ENCODE results near the gene CFAP299.
"Not testable (repeated sequence)": the region's sequence is repeated elsewhere in the genome, so short reads cannot be mapped to it uniquely, and the experiment has no call there.

Gene CFAP299

GRCh38 chr4:80331693-80332092 is 3.8 kb upstream of the CFAP299 start:
- no peak for DNase-seq (ENCODE audit: low spot score)

GRCh38 chr4:80333121-80333520 is 2.4 kb upstream of the CFAP299 start:
- DNase-seq (ENCODE audit: low spot score) = no peak

DNA sequence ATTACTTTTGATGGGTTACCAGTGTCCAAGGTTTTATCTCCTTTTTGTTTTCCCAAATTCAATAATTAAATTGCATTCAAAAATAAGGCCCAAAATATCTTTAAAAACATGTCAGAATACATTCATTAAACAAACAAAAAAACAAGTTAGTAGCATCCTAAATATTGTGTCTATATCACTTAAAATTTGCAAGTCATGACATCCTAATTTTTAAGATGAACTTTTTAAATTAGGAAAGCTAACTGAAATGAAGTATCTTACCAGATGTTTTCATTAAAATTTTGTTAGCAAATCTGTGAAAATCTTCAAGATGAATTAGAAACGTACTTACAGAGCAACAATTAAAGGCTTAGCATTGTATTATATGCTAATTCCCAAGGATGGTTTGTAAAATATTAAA is 962 bp upstream of the CFAP299 start:
- no peak for DNase-seq (ENCODE audit: low spot score)

- DNase-seq (ENCODE audit: low spot score) = no peak
Observed at GRCh38 chr4:80335226-80335553, 340 bp upstream of the CFAP299 start.

DNA sequence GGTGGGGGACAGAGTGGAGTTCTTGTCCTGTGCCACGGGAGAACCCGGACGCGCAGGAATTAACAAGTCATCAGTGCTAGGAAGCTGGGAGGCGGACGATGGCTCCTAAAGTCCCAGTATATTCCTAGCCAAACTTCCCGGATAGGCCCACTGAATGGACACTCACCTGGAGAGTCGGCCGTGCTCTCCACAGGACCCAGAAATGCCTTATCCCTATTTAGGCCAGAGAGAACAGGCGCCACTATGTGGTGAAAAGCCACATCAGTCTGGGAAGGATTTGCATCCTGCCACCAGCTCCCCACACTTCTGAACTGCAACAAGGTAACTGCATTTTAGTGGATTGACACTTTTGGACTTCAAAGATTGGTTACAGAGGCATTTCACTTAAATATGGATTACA is 1.1 kb downstream of the CFAP299 start:
- DNase-seq (ENCODE audit: low spot score) = no peak

DNA sequence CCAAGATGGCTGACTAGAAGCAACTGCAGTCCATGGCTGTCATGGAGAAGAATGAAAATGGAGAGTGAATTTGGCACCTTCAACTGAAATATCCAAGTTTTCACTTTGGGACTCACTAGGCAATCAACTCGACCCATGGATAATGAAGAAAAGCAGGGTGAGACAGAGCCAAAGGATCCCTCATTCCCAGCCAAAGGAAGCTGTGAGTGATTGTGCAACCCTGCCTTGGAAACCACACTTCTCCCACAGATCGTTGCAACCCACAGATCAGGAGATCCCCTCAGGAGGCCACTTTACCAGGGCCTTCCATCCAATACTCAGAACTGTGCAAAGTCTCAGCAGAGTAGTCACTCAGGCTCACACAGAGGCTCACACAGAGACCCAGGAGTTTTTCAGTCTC is 4.5 kb downstream of the CFAP299 start:
- no peak for DNase-seq (ENCODE audit: low spot score)

DNA sequence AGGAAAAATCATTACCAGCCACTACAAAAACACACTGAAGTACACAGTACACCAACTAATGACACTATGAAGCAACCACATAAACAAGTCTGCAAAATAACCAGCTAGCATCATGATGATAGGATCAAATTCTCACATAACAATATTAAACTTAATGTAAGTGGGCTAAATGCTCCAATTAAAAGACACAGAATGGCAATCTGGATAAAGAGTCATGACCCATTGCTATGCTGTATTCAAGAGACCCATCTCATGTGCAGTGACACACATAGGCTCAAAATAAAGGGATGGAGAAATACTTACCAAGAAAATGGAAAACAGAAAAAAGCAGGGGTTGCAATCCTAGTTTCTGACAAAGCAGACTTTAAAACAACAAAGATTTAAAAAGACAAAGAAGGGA is 7.2 kb downstream of the CFAP299 start:
- DNase-seq (ENCODE audit: low spot score) = not testable (repeated sequence)

- DNase-seq (ENCODE audit: low spot score) = no peak
Observed at GRCh38 chr4:80343887-80344286, 8.4 kb downstream of the CFAP299 start.

GRCh38 chr4:80360084-80360483 is 24.6 kb downstream of the CFAP299 start:
- DNase-seq (ENCODE audit: low spot score) = no peak

DNA sequence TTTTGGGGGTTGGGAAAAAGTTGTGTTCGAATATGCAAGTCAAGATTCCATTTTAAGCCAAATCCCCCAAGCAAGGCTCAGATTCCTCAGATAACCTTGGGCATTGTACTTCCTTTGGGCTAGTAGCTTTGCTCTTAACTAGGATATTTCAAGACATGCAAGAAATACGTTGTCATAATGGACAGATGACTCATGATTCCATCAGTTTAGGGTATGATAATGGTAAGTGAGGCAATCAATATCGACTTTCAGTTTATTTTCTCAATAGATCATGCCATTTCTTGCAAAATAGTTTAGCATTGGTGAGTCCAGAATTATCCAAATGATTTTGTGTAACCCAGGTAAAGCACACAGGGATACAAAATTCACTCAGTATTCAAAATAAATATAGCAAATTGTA is 25.4 kb downstream of the CFAP299 start:
- no peak for DNase-seq (ENCODE audit: low spot score)

DNA sequence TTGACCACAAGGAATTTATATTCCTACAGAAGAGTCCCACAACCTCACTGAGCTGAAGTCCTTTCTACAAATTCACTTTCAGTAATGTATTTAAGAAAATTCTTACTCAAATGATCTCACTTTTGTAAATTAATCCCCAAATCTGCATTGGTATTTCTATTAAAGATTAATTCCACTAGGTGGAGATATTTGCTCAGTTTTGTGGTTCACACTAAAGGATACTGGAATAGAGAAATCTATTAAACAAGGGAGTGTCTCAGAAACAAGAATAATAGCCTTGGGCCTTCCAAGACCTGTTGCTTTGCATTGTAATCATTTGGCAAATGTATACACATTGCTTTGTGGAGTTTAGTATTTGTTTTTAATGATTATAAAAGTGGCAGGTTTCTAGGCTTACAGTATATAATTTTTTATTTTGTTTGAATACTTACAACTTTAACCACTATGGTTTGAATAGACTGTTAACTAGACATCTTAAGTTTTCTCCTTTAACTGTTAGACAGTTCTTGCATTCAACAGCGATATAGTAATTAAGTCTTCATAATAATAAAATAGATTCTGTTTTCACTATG is 25.9 kb downstream of the CFAP299 start:
- DNase-seq (ENCODE audit: low spot score) = peak; percentile 28

DNA sequence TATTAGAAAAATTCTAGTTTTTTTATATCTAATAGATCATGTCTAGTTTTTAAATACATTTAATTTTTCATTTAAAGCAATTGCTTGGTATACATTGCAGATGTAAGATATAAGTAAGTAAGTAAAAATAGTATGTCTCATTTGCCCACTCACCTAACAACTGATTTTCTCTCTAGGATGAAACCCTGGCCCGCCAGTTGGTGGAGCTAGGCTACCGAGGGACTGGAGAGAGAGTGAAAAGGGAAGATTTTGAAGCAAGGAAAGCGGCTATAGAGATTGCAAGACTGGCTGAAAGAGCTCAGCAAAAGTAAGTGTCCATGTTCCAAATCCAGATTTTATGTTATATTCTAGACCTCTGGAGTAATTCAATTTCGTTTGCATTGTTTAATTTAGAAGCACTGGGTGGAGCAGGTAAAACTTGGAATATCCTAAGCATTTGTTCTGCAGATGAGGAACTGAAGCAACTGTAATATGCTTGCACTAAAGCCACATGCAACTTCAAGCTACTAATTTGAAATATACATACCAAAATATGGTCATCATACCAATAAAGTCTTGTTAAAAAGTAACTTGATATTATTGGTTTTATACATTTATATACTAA is 27.1 kb downstream of the CFAP299 start:
- peak; percentile 9 for DNase-seq (ENCODE audit: low spot score)

DNA sequence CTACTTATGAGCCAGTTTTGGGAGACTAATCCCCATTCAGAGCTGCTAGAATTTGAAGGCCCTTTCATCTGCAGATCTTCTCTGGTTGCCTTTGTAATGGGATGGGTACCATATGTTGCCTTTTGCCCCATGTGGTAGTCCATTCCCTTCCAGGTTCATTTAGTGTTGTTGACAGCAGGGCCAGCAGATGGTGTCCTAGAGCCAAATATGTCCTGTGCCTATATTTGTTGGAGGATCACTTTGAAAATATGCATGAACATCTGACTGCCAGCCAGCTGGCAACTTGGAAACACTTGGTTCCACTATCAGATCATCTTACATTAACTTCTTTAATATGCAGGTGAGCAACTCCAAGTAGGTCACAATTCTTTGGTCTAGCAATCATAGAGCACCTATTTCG is 30.4 kb downstream of the CFAP299 start:
- DNase-seq (ENCODE audit: low spot score) = peak; percentile 5

DNA sequence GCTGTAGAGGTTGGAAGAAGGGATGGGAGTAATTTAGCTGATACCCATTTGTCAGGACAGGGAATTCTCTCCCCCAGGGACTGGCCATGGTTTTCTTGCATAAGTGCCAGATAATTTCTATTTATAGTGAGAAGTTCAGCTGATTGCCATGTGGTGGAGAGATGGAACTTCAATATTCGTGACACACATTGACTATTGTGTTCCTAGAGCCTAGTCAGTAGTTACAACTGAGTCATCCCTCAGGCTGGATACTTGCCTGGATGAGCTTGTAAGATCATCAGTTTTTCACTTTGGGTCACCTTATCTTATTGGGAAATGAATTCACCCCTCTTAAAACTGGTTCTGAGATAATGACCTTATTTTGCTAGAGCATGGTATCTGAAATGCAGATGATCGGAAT is 32.2 kb downstream of the CFAP299 start:
- no peak for DNase-seq (ENCODE audit: low spot score)

DNA sequence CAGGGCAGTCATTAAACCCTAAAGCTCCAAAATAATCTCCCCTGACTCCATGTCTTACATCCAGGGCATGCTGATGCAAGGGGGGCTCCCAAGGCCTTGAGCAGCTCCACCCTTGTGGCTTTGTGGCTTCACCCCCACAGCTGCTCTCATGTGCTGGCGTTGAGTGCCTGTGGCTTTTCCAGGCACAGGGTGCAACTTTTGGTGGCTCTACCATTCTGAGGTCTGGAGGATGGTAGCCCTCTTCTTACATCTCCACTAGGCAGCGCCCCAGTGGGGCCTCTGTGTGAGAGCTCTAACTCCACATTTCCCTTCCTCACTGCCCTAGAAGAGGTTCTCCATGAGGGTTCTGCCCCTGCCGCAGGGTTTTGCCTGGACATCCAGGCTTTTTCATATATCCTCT is 35.1 kb downstream of the CFAP299 start:
- DNase-seq (ENCODE audit: low spot score) = no peak

DNA sequence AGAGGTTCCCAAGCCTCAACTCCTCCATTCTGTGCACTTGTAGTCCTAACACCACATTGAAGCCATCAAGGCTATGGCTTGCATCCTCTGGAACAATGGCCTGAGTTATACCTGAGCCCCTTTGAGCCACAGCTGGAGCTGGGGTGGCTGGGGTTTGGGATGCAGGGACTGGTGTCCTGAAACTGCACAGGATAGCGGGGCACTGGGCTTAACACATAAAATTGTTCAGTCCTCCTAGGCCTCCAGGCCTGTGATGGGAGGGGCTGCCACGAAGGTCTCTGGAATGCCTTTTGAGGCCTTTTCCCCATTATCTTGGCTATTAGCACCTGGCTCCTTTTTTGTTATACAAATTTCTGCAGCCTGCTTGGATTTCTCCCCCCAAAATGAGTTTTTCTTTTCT is 35.5 kb downstream of the CFAP299 start:
- no peak for DNase-seq (ENCODE audit: low spot score)

DNA sequence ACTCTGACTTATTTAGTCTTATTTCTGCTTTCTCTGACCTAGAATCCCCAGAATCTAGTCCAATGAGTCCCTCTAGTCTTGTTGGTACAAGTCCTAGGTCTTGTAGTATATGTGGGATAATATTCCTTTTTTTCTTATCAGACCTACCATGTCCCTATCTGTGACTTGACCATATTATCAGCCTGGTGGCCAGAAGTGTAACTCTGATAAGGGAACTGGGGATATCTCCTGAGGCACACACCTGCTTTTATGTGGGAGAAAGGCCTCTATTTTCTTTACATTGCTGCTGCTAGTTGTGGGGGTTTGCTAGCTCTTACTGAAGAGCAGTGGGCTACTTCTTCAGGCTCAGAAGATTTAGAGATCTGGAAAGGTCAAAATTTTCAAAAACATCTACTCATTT is 38.6 kb downstream of the CFAP299 start:
- DNase-seq (ENCODE audit: low spot score) = no peak

- DNase-seq (ENCODE audit: low spot score) = no peak
Observed at GRCh38 chr4:80382090-80382832, 46.7 kb downstream of the CFAP299 start.

GRCh38 chr4:80385397-80386280 is 50.1 kb downstream of the CFAP299 start:
- no peak for DNase-seq (ENCODE audit: low spot score)

GRCh38 chr4:80386281-80386886 is 50.9 kb downstream of the CFAP299 start:
- no peak for DNase-seq (ENCODE audit: low spot score)

DNA sequence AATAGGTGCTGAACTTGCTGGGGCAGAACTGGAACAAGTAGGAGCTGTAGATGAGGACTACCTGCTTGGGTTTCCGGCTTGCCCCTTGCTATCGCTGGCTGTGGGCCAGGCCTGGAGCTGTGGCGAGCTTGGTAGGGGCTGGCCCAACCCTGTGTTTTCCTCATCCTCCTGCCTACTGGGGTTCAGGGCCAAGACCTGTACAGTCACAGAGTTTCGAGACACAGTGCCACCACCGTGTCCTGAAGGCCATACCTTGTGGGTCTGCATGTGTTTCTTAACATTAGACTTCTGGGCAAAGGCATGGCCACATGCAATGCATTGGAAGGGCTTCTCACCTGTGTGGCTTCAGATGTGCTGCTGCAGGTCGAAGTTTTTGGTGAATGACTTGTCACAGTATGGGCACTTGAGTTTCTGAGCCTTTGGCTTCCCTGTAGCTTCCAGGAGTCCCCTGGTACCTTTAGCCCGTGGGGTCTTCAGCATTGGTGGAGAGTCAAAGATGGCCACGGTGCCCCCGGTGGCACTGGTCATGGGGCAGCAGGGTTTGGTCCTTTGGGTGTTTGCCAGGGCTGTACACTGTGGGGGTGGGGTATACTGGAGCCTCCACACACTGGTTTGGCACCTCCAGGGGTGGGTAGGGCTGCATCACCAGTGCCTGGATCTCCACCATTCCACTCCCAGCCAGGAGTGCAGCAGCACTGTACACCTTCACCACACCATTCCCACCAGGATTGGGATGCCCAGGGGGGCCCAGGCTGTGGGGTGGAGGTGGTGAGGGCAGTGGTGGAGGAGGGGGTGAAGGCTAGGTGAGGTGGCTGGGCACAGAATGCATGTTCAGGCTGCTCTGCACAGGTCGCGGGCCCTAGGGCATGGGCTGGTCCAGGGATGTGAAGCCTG is 52.1 kb downstream of the CFAP299 start:
- DNase-seq (ENCODE audit: low spot score) = no peak

Data from globus pallidus (tissue), 1 donor.